A549 (cell line): ENCODE measurements around the gene NCF2. TPM values are rescaled to one million over a fixed set of nuclear protein-coding genes. Genes with fewer than 3 reads are reported as not detected.

ENCODE experiments used
- ATAC-seq, 2 experiments: fragments of 200-7000 bp in 1 of 2; fragments of >200 bp in 1 of 2; cut with Nextera tagmentation in 1 of 2; cut with Tn5 transposase in 1 of 2; 3 replicates each; pipeline versions ENCODE4 v1.8.0 to v1.9.1; 2018 to 2020; ENCODE audit warnings: mild to moderate bottlenecking in 1 of 2, moderate library complexity in 1 of 2
- CTCF ChIA-PET: fragments of 300-600 bp; sonication (Branson Sonifier 250); formaldehyde crosslinking; extraction: SDS; loops from one replicate; lab custom pipeline; 2021; ENCODE audit warnings: antibody characterized with exemption, inconsistent platforms; lab: Yijun Ruan, JAX
- POLR2A ChIA-PET: fragments of 350-600 bp; formaldehyde crosslinking; extraction: SDS; loops from one replicate; lab custom pipeline; 2021; ENCODE audit warnings: antibody characterized with exemption, inconsistent platforms; lab: Yijun Ruan, JAX
- DNase-seq, 2 experiments: peaks; one replicate each; pipeline versions ENCODE4 v3.0.0 to v3.0.0-alpha.2; 2011 to 2016; ENCODE audit warnings: low read depth in 1 of 2, low spot score in 1 of 2
- FAIRE-seq: peaks from 2 replicates; lab custom pipeline; 2011; peaks lifted over from hg19 to GRCh38; lab: Jason Lieb, UNC
- H3K27ac ChIP-seq, 2 experiments: fragments of >200 bp; sonication (Bioruptor Twin); formaldehyde crosslinking; 3 replicates each; pipeline ENCODE4 v1.5.1; 2016 to 2017
- H3K4me1 ChIP-seq: fragments of >200 bp; sonication (Bioruptor Twin); formaldehyde crosslinking; 3 replicates; pipeline ENCODE4 v1.6.1; 2016
- H3K4me2 ChIP-seq: fragments of >200 bp; sonication (Bioruptor Twin); formaldehyde crosslinking; 3 replicates; pipeline ENCODE4 v1.6.1; 2016
- H3K4me3 ChIP-seq: fragments of >200 bp; sonication (Bioruptor Twin); formaldehyde crosslinking; 3 replicates; pipeline ENCODE4 v1.5.1; 2016
- H3K9me3 ChIP-seq: fragments of >200 bp; sonication (Bioruptor Twin); formaldehyde crosslinking; 3 replicates; pipeline ENCODE4 v1.6.1; 2016
- CEBPB ChIP-seq, 2 experiments: fragments of >200 bp in 1 of 2; sonication (Bioruptor Twin) in 1 of 2; formaldehyde crosslinking in 1 of 2; IDR thresholded peaks; 2 replicates each; pipeline ENCODE4 v1.6.1; 2012 to 2016
- CHD2 ChIP-seq: fragments of 150-350 bp; IDR thresholded peaks from 2 replicates; pipeline ENCODE4 v1.6.1; 2014; ENCODE audit warnings: low read length; ENCODE audit not compliant: partially characterized antibody
- EP300 ChIP-seq, 2 experiments: fragments of >200 bp; sonication (Bioruptor Twin); formaldehyde crosslinking; IDR thresholded peaks; 2 replicates in 1 of 2; 3 replicates in 1 of 2; pipeline ENCODE4 v1.6.1; 2016 to 2017
- FOSB ChIP-seq: fragments of 250-450 bp; sonication (Bioruptor Pico); IDR thresholded peaks from 2 replicates; pipeline ENCODE4 v1.5.0; 2020; ENCODE audit warnings: mild to moderate bottlenecking, moderate library complexity
- FOSL2 ChIP-seq, 2 experiments: fragments of 450-650 bp in 1 of 2; fragments of >200 bp in 1 of 2; sonication (Bioruptor Twin) in 1 of 2; formaldehyde crosslinking; IDR thresholded peaks; 2 replicates each; pipeline versions ENCODE4 v1.5.0 to v1.6.1; 2016 to 2020; ENCODE audit warnings: mild to moderate bottlenecking in 1 of 2, moderate library complexity in 1 of 2
- FOXS1 ChIP-seq: fragments of 250-450 bp; sonication (Bioruptor Pico); IDR thresholded peaks from 2 replicates; pipeline ENCODE4 v1.5.0; 2020; ENCODE audit warnings: mild to moderate bottlenecking, moderate library complexity
- GATA3 ChIP-seq: IDR thresholded peaks from 2 replicates; pipeline ENCODE4 v1.6.1; 2012; ENCODE audit warnings: borderline replicate concordance
- HDAC2 ChIP-seq: fragments of 200-600 bp; sonication (generic); IDR thresholded peaks from 2 replicates; pipeline ENCODE4 v1.6.1; 2016
- HEYL ChIP-seq: fragments of 250-450 bp; sonication (Bioruptor Pico); IDR thresholded peaks from 2 replicates; pipeline ENCODE4 v1.8.0; 2021; ENCODE audit warnings: mild to moderate bottlenecking, moderate library complexity
- HOXA7 ChIP-seq: fragments of 250-450 bp; sonication (Bioruptor Pico); IDR thresholded peaks from 2 replicates; pipeline ENCODE4 v1.5.0; 2020; ENCODE audit warnings: mild to moderate bottlenecking, moderate library complexity
- HOXB13 ChIP-seq: fragments of 250-450 bp; sonication (Bioruptor Pico); IDR thresholded peaks from 2 replicates; pipeline ENCODE4 v1.5.0; 2020; ENCODE audit warnings: low read depth, mild to moderate bottlenecking, moderate library complexity
- JUN ChIP-seq, 2 experiments: fragments of >200 bp; sonication (Bioruptor Twin); formaldehyde crosslinking; IDR thresholded peaks; 2 replicates in 1 of 2; 3 replicates in 1 of 2; pipeline ENCODE4 v1.6.1; 2016 to 2017
- JUNB ChIP-seq: fragments of >200 bp; sonication (Bioruptor Twin); formaldehyde crosslinking; IDR thresholded peaks from 2 replicates; pipeline ENCODE4 v1.6.1; 2016
- MAFK ChIP-seq: fragments of 450-650 bp; IDR thresholded peaks from 2 replicates; pipeline ENCODE4 v1.6.1; 2014; ENCODE audit not compliant: partially characterized antibody
- MAZ ChIP-seq: fragments of 150-350 bp; IDR thresholded peaks from 2 replicates; pipeline ENCODE4 v1.6.1; 2014; ENCODE audit warnings: antibody characterized with exemption, low read depth, low read length, borderline replicate concordance
- MYC ChIP-seq: IDR thresholded peaks from 2 replicates; pipeline ENCODE4 v1.6.1; 2012; ENCODE audit warnings: mild to moderate bottlenecking, inconsistent platforms, low read length, improper control_type of control experiment, borderline replicate concordance
- NR3C1 ChIP-seq: fragments of >200 bp; sonication (Bioruptor Twin); formaldehyde crosslinking; IDR thresholded peaks from 3 replicates; pipeline ENCODE4 v1.6.1; 2017
- PHF8 ChIP-seq: fragments of 200-600 bp; sonication (generic); IDR thresholded peaks from 2 replicates; pipeline ENCODE4 v1.6.1; 2016; ENCODE audit warnings: low read depth, mild to moderate bottlenecking, antibody characterized with exemption, moderate library complexity, borderline replicate concordance
- POLR2A ChIP-seq: IDR thresholded peaks from 2 replicates; pipeline ENCODE4 v1.6.1; 2012; ENCODE audit warnings: mild to moderate bottlenecking, low read length
- RNF2 ChIP-seq: fragments of 200-600 bp; sonication (generic); IDR thresholded peaks from 2 replicates; pipeline ENCODE4 v1.6.1; 2016; ENCODE audit warnings: low read depth, mild to moderate bottlenecking, antibody characterized with exemption, moderate library complexity, borderline replicate concordance
- TFCP2L1 ChIP-seq: fragments of 250-450 bp; sonication (Bioruptor Pico); IDR thresholded peaks from 2 replicates; pipeline ENCODE4 v1.5.0; 2021; ENCODE audit warnings: mild to moderate bottlenecking
- ZNF302 ChIP-seq: fragments of 250-450 bp; sonication (Bioruptor Pico); IDR thresholded peaks from 2 replicates; pipeline ENCODE4 v1.9.0; 2021; ENCODE audit warnings: inconsistent platforms, mild to moderate bottlenecking, moderate library complexity
- WGBS: methylation state at CpG from one replicate; pipeline ENCODE4 v1.1.6; 2017; ENCODE audit errors: missing lambda C conversion rate; 5-methylcytosine and 5-hydroxymethylcytosine counted together
- polyA plus RNA-seq, 4 experiments: library from polyadenylated mRNA; depleted of rRNA in 3 of 4; stranded (reverse); fragments of >200 nt; fragmentation: RNase III in 1 of 4; extraction: RNeasy Plus Mini Kit Qiagen cat#74134 plus additional on column Dnase treatment in 1 of 4; gene quantifications; 2 replicates in 3 of 4; 3 replicates in 1 of 4; pipeline ENCODE4 v1.2.3, GENCODE V29; 2011 to 2017
- TF ChIP-seq, protein P1 (sequence below): fragments of >200 bp; sonication (Bioruptor Twin); formaldehyde crosslinking; IDR thresholded peaks from 3 replicates; pipeline ENCODE4 v1.5.1; 2016
- TF ChIP-seq, protein P2 (sequence below): fragments of 250-450 bp; sonication (Bioruptor Pico); IDR thresholded peaks from 2 replicates; pipeline ENCODE4 v1.5.0; 2020; ENCODE audit warnings: low read depth, mild to moderate bottlenecking, moderate library complexity

Gene NCF2
- polyA plus RNA-seq, 2 of the 4 experiments (the other 2 are of a cell fraction): 4.5 to 4.6 TPM

DNA sequence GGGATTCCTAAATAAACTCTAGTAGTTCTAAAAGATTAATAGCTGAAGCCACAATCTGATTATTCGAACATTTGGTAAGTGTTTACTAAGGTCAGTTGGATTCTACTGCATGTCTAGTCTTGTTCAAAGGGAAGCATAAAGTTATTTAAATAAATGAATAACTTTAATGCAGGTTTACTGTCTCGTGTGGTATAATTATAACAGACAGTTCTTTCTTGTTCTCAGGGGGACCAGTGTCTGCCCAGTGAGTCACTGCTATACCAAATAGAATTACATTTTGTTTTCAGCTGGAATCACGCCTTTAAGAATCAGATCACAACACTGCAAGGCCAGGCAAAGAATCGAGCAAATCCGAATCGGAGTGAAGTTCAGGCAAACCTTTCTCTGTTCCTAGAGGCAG lies 72.9 kb downstream of the NCF2 start:
- no peak overlapping the region for H3K4me3 ChIP-seq
- DNase-seq: no peak
- no peaks in the 10 kb centered on the region for H3K9me3 ChIP-seq
- no peak for ATAC-seq
- H3K4me2 ChIP-seq: no peak overlapping the region
- H3K27ac ChIP-seq: no peak overlapping the region
- ChIA-PET CTCF (interaction anchor here (1.2 kb wide), 1 partner anchor 27 kb away, joined by 3 read pairs; no protein-coding TSS in a partner anchor), POLR2A (no interaction called here)
- WGBS: 81% methylated on average over 6 of the region's 6 CpGs
- TF ChIP-seq MAZ: no peak
- no peak for TF ChIP-seq HDAC2
- TF ChIP-seq, protein P1, sequence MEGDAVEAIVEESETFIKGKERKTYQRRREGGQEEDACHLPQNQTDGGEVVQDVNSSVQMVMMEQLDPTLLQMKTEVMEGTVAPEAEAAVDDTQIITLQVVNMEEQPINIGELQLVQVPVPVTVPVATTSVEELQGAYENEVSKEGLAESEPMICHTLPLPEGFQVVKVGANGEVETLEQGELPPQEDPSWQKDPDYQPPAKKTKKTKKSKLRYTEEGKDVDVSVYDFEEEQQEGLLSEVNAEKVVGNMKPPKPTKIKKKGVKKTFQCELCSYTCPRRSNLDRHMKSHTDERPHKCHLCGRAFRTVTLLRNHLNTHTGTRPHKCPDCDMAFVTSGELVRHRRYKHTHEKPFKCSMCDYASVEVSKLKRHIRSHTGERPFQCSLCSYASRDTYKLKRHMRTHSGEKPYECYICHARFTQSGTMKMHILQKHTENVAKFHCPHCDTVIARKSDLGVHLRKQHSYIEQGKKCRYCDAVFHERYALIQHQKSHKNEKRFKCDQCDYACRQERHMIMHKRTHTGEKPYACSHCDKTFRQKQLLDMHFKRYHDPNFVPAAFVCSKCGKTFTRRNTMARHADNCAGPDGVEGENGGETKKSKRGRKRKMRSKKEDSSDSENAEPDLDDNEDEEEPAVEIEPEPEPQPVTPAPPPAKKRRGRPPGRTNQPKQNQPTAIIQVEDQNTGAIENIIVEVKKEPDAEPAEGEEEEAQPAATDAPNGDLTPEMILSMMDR: no peak
- no peak for TF ChIP-seq NR3C1
- no peak for TF ChIP-seq CHD2
- no peak for TF ChIP-seq FOXS1 (CRISPR knock-in tag)
- no peak for TF ChIP-seq POLR2A
- TF ChIP-seq RNF2: no peak
- TF ChIP-seq HOXA7 (CRISPR knock-in tag): no peak
- FAIRE-seq: no peak
- peaks cover 40% of the 10 kb centered on the region for H3K4me1 ChIP-seq

- H3K27ac ChIP-seq: no peak overlapping the region
- H3K4me1 ChIP-seq: peaks cover 45% of the 10 kb centered on the region
- CTCF ChIA-PET: no interaction called here
- no peak for ATAC-seq
- no peak for DNase-seq
- no peak overlapping the region for H3K4me3 ChIP-seq
- TF ChIP-seq CHD2: no peak
- no peak for TF ChIP-seq NR3C1
- no peak for TF ChIP-seq MAFK
- TF ChIP-seq EP300 (IDR thresholded peaks at IDR 0.05): no peak
- TF ChIP-seq HOXB13 (CRISPR knock-in tag): no peak
- no peak for TF ChIP-seq MAZ
- TF ChIP-seq ZNF302 (CRISPR knock-in tag): no peak
- no peak for TF ChIP-seq PHF8
- no peak for TF ChIP-seq MYC
- no peak for TF ChIP-seq CEBPB (IDR thresholded peaks at IDR 0.05)
- no peak for TF ChIP-seq FOSB (CRISPR knock-in tag)
- no peak for TF ChIP-seq POLR2A
- no peak for TF ChIP-seq TFCP2L1 (CRISPR knock-in tag)
- TF ChIP-seq, protein P2, sequence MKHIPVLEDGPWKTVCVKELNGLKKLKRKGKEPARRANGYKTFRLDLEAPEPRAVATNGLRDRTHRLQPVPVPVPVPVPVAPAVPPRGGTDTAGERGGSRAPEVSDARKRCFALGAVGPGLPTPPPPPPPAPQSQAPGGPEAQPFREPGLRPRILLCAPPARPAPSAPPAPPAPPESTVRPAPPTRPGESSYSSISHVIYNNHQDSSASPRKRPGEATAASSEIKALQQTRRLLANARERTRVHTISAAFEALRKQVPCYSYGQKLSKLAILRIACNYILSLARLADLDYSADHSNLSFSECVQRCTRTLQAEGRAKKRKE (CRISPR knock-in tag): no peak
- TF ChIP-seq, all 56 proteins: peak for 0
- Histone ChIP-seq H3K9me3 (no peaks in the 10 kb centered on the region), H3K4me2 (no peak overlapping the region)
- no peak for FAIRE-seq
- WGBS: 87% methylated on average over 2 of the region's 2 CpGs
- POLR2A ChIA-PET: no interaction called here
Measured at GRCh38 chr1:183516725-183517124, 73.5 kb downstream of the NCF2 start.

DNA sequence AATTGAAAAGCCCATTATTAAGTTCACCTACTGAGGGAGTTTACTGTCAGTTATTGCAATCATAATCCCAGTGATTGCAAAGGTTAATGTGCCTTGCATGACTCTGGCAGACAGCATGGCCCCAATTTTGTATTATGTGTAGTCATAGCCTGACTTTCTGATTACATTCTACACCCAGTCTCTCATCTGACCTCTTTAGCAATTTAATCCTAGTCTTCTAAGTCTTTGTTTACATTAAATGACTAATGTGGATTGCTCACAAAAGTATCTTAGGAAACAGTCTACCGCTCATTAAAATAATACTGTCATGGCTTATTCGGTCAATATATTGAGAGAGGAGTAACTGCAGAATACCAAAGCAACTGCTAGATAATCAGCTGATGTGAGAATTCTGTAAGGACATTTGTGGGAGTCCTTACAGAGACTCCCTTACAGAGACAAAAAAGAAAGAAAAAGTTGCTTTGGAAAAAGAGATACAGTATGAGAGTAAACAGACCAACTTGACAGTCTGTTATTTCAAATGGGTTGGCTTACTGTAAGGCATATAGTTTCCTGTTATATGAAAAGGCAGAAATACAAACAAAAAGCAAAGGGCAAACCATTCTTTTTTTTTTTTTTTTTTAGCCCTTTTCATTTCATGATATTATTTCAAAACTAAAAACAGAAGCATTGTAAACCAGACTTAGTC lies 75.1 kb downstream of the NCF2 start:
- peak overlapping the region; percentile 4 to 32; a peak in 3 of 6 replicates for H3K27ac ChIP-seq
- DNase-seq: peak; percentile 7 to 45
- no peak overlapping the region for H3K4me3 ChIP-seq
- 0 out of 2 replicates have a peak, but pooled peaks have one; percentile 30 for TF ChIP-seq FOSL2 (IDR thresholded peaks at IDR 0.05)
- peak; percentile 84 for TF ChIP-seq FOSL2 (CRISPR knock-in tag; IDR thresholded peaks at IDR 0.05)
- TF ChIP-seq GATA3: peak; percentile 24; the same call in 1 of the 2 replicates
- peak; percentile 50 to 54; a peak in 3 of 4 replicates for TF ChIP-seq CEBPB (IDR thresholded peaks at IDR 0.05)
- TF ChIP-seq HEYL: no peak
- 0 out of 5 replicates have a peak, but pooled peaks of 1 of the 2 experiments have one; percentile 36 for TF ChIP-seq JUN (IDR thresholded peaks at IDR 0.05)
- no peak for TF ChIP-seq MYC
- peak; percentile 64 for TF ChIP-seq JUNB
- peak overlapping the region; percentile 68 for H3K4me2 ChIP-seq
- ChIA-PET POLR2A (no interaction called here), CTCF (interaction anchor here (1.3 to 1.9 kb wide), 2 partner anchors 12 to 108 kb away, joined by 3 to 4 read pairs; no protein-coding TSS in a partner anchor)
- peak; percentile 43 for FAIRE-seq
- peak; percentile 86 to 91 for ATAC-seq
- WGBS: 6% methylated on average over 2 of the region's 2 CpGs
- H3K4me1 ChIP-seq: peaks cover 45% of the 10 kb centered on the region
- H3K9me3 ChIP-seq: no peaks in the 10 kb centered on the region
